Measurements from ENCODE around the gene TNNT3.
A peak's percentile ranks its signal among the peaks of the same experiment; 100 is the strongest.

The TNNT3 gene

DNA sequence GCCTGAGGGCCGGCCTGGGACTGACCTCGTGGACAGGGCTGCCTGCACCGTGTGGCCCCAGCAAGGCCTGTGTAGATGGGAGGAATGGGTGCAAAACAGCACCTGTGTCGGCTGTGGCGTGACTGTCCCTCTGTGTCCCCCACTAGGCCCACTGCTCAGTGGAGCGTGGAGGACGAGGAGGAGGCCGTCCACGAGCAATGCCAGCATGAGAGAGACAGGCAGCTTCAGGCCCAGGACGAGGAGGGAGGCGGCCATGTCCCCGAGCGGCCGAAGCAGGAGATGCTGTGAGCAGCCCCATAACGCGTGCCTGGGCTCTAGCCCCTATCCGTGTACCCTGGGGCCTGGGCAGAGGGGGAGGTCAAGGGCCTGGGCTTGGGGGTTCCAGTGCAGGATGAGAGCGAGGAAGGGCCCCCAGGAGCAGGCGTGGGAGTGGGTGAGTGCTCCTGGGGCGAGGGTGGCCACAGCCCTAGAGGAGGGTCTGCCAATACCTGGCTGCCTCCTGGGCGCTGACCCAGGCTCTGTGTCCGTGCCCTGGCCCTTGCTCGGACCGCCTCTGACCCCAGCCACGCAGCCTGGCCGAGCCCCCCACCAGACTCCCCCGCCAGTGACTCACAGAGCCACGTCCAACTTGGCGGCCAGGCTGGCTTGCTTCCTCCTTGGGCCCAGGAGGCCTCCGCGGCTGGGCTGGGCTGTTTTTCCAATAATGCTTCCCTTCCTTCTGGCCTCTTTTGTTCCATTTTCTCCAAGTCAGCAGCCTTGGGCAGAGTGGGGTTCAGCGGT is 39.4 kb upstream of the TNNT3 start:
- H3K4me3 ChIP-seq (ENCODE audit: control insufficient read depth, low read depth, low read length): no peak overlapping the region
- TF ChIP-seq, protein P1, sequence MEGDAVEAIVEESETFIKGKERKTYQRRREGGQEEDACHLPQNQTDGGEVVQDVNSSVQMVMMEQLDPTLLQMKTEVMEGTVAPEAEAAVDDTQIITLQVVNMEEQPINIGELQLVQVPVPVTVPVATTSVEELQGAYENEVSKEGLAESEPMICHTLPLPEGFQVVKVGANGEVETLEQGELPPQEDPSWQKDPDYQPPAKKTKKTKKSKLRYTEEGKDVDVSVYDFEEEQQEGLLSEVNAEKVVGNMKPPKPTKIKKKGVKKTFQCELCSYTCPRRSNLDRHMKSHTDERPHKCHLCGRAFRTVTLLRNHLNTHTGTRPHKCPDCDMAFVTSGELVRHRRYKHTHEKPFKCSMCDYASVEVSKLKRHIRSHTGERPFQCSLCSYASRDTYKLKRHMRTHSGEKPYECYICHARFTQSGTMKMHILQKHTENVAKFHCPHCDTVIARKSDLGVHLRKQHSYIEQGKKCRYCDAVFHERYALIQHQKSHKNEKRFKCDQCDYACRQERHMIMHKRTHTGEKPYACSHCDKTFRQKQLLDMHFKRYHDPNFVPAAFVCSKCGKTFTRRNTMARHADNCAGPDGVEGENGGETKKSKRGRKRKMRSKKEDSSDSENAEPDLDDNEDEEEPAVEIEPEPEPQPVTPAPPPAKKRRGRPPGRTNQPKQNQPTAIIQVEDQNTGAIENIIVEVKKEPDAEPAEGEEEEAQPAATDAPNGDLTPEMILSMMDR (conservative IDR thresholded peaks at IDR 0.05; ENCODE audit: control insufficient read depth, insufficient read depth, low read depth, low read length): no peak
- DNase-seq (ENCODE audit: low read depth): peak; percentile 72

DNA sequence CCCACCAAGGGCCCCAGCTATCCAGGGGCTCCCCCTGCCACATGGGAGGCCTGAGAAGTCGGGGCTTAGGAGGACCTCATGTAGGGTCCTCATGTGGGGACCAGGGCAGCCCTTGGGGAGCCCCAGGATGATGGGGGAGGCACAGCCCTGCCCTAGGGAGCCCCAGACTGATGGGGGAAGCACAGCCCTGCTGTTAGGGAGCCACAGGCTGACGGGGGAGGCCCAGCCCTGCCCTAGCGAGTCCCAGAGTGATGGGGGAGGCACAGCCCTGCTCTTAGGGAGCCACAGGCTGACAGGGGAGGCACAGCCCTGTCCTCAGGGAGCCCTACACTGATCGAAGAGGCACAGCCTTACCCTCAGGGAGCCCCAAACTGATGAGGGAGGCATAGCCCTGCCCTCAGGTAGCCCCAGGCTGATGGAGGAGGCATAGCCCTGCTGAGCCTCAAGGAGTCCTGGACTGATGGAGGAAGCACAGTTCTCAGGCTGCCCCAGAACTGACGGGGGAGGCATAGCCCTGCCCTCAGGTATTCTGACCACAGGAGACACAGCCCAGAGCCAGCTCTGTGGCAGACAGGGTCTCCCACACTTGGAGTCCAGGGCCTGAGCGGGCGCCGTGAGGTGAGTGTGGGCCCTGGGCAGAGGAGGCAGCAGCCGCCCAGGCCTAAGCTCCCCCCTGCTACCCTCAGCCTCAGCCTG is 38.6 kb upstream of the TNNT3 start:
- TF ChIP-seq, protein P1 (conservative IDR thresholded peaks at IDR 0.05; ENCODE audit: control insufficient read depth, insufficient read depth, low read depth, low read length): no peak

DNA sequence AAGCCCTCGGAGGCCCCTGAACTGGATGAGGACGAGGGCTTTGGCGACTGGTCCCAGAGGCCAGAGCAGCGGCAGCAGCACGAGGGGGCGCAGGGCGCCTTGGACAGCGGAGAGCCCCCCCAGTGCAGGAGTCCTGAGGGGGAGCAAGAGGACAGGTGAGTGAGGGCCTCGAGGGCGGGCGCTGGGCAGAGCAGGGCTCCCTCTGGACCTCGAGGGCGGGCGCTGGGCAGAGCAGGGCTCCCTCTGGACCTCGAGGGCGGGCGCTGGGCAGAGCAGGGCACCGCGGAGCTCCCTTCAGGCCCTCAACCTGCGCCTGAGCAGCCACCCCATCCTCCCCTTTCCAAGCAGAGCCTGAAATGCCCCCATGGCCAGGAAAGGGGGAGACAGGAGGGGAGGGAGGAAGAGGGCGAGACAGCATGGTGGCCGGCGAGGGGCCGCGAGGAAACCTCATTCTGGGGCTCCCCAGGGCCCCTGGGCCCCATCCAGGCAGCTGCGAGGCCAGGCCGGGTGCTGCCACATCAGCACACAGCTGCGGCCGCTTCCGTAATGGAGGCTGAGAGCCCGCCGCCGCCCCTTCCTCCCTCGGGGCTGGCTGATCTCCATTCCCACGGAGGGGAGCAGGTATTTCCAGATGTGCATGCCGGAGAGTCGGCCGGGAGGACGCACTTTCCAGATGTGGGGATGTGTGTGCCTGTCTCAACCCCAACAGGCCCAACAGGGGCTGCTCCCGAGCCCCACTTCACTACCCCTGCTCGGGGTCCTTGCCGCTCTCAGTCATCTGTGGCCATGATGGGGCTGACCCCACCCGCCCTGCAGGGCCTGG is 37.9 kb upstream of the TNNT3 start:
- TF ChIP-seq, protein P1 (conservative IDR thresholded peaks at IDR 0.05; ENCODE audit: control insufficient read depth, insufficient read depth, low read depth, low read length): no peak
- DNase-seq (ENCODE audit: low read depth): peak; percentile 35

More for the DNA sequence above, 38.6 kb upstream of the TNNT3 start:
- no peak for DNase-seq (ENCODE audit: low read depth)
- H3K4me3 ChIP-seq (ENCODE audit: control insufficient read depth, low read depth, low read length): no peak overlapping the region

GRCh38 chr11:1882265-1883238 is 37.0 kb upstream of the TNNT3 start:
- peak; percentile 66 for DNase-seq (ENCODE audit: low read depth)
- H3K4me3 ChIP-seq (ENCODE audit: control insufficient read depth, low read depth, low read length): no peak overlapping the region
- TF ChIP-seq, protein P1 (conservative IDR thresholded peaks at IDR 0.05; ENCODE audit: control insufficient read depth, insufficient read depth, low read depth, low read length): peak; percentile 72

More for the DNA sequence above, 37.9 kb upstream of the TNNT3 start:
- H3K4me3 ChIP-seq (ENCODE audit: control insufficient read depth, low read depth, low read length): no peak overlapping the region

DNA sequence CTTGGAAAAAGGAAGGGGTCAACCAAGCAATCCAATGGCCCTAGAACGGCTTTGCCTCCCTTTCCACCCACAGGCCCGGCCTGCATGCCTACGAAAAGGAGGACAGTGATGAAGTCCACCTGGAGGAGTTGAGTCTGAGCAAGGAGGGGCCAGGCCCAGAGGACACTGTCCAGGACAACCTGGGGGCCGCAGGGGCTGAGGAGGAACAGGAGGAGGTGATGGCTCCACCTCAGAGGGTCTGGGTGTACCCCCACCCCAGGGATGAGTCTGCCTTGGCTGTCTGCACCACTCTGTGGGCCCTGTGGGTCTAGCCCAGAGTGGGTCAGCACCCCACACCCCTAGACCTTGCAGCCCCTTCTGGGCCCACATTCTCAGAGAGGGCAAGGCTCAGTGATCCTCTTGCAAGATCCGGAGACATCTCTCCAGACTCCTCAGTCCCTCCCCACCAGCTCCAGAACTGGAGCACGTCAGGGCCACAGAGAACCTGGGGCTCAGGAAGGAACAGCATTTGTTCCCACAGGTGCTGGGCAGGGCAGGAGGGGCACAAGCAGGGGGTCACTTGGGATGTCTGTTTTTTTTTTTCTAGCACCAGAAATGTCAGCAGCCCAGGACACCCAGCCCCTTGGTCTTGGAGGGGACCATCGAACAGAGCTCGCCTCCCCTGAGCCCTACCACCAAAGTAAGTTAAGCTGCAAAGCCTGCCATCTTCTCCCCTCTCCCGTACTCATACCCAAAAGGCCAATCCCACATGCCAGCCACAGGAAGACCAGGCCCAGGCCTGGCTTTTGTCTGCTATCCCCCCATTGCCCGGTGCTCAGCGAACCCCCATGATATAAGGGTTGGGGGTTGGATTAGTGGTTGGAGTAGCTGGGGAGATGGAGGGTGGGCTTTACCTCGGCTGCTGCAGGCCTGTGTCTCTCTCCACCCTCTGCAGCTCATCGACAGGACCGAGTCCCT is 35.9 kb upstream of the TNNT3 start:
- DNase-seq (ENCODE audit: low read depth): no peak
- TF ChIP-seq, protein P1 (conservative IDR thresholded peaks at IDR 0.05; ENCODE audit: control insufficient read depth, insufficient read depth, low read depth, low read length): no peak
- no peak overlapping the region for H3K4me3 ChIP-seq (ENCODE audit: control insufficient read depth, low read depth, low read length)
